ENCODE results near the gene ARHGEF10L. TPM values are rescaled to one million over a fixed set of nuclear protein-coding genes. Genes with fewer than 3 reads are reported as not detected.

ARHGEF10L gene
- total RNA-seq, 1 donor: 39.1 TPM

GRCh38 chr1:17581389-17582123 lies 42.1 kb downstream of the ARHGEF10L start:
- Histone ChIP-seq H4K20me1 (ENCODE audit: insufficient read depth, low read length) (peaks cover 15% of the 10 kb centered on the region), H3K4me1 (ENCODE audit: insufficient read depth, low read length) (peaks cover 10% of the 10 kb centered on the region)
- no peak for DNase-seq (ENCODE audit: insufficient read length, low spot score, missing footprints)

GRCh38 chr1:17582124-17582774 lies 42.8 kb downstream of the ARHGEF10L start:
- no peaks in the 10 kb centered on the region for H3K36me3 ChIP-seq (ENCODE audit: insufficient read depth, low read length)
- H3K27me3 ChIP-seq (ENCODE audit: insufficient read depth, low read length): no peaks in the 10 kb centered on the region
- no peaks in the 10 kb centered on the region for H3K9me3 ChIP-seq (ENCODE audit: low read depth, low read length)
- TF ChIP-seq CTCF (IDR thresholded peaks at IDR 0.05; ENCODE audit: extremely low read depth, low read depth, low read length): no peak
- DNase-seq (ENCODE audit: insufficient read length, low spot score, missing footprints): no peak
- H3K4me2 ChIP-seq (ENCODE audit: insufficient read depth, low read length): no peak overlapping the region
- no peak overlapping the region for H2AFZ ChIP-seq (ENCODE audit: low read length)
- peaks cover 31% of the 10 kb centered on the region for H3K79me2 ChIP-seq (ENCODE audit: insufficient read depth, low read length)
- H3K27ac ChIP-seq (ENCODE audit: low read depth, low read length): no peak overlapping the region
- peaks cover 16% of the 10 kb centered on the region for H4K20me1 ChIP-seq (ENCODE audit: insufficient read depth, low read length)
- peaks cover 17% of the 10 kb centered on the region for H3K4me1 ChIP-seq (ENCODE audit: insufficient read depth, low read length)
- H3K4me3 ChIP-seq (ENCODE audit: insufficient read depth, low read length): no peak overlapping the region

More at GRCh38 chr1:17581389-17582123, 42.1 kb downstream of the ARHGEF10L start:
- Histone ChIP-seq H3K36me3 (ENCODE audit: insufficient read depth, low read length) (no peaks in the 10 kb centered on the region), H3K9me3 (ENCODE audit: low read depth, low read length) (no peaks in the 10 kb centered on the region), H3K27me3 (ENCODE audit: insufficient read depth, low read length) (no peaks in the 10 kb centered on the region), H3K4me2 (ENCODE audit: insufficient read depth, low read length) (no peak overlapping the region), H3K79me2 (ENCODE audit: insufficient read depth, low read length) (peaks cover 35% of the 10 kb centered on the region), H2AFZ (ENCODE audit: low read length) (no peak overlapping the region), H3K27ac (ENCODE audit: low read depth, low read length) (no peak overlapping the region), H3K4me3 (ENCODE audit: insufficient read depth, low read length) (no peak overlapping the region)
- no peak for TF ChIP-seq CTCF (IDR thresholded peaks at IDR 0.05; ENCODE audit: extremely low read depth, low read depth, low read length)

- no peaks in the 10 kb centered on the region for H3K36me3 ChIP-seq (ENCODE audit: insufficient read depth, low read length)
- H3K27ac ChIP-seq (ENCODE audit: low read depth, low read length): no peak overlapping the region
- H3K4me1 ChIP-seq (ENCODE audit: insufficient read depth, low read length): peaks cover 34% of the 10 kb centered on the region
- H2AFZ ChIP-seq (ENCODE audit: low read length): no peak overlapping the region
- H3K4me2 ChIP-seq (ENCODE audit: insufficient read depth, low read length): no peak overlapping the region
- H3K9me3 ChIP-seq (ENCODE audit: low read depth, low read length): no peaks in the 10 kb centered on the region
- no peaks in the 10 kb centered on the region for H3K27me3 ChIP-seq (ENCODE audit: insufficient read depth, low read length)
- H4K20me1 ChIP-seq (ENCODE audit: insufficient read depth, low read length): peaks cover 11% of the 10 kb centered on the region
- H3K4me3 ChIP-seq (ENCODE audit: insufficient read depth, low read length): no peak overlapping the region
- H3K79me2 ChIP-seq (ENCODE audit: insufficient read depth, low read length): peaks cover 22% of the 10 kb centered on the region
- no peak for DNase-seq (ENCODE audit: insufficient read length, low spot score, missing footprints)
- no peak for TF ChIP-seq CTCF (IDR thresholded peaks at IDR 0.05; ENCODE audit: extremely low read depth, low read depth, low read length)
Measured at GRCh38 chr1:17584539-17584938, 45.0 kb downstream of the ARHGEF10L start.

- Histone ChIP-seq H3K9me3 (ENCODE audit: low read depth, low read length) (no peaks in the 10 kb centered on the region), H3K27ac (ENCODE audit: low read depth, low read length) (peak overlapping the region; percentile 80), H2AFZ (ENCODE audit: low read length) (no peak overlapping the region), H3K4me1 (ENCODE audit: insufficient read depth, low read length) (peaks cover 34% of the 10 kb centered on the region), H3K4me2 (ENCODE audit: insufficient read depth, low read length) (peak overlapping the region; percentile 69), H3K4me3 (ENCODE audit: insufficient read depth, low read length) (no peak overlapping the region), H3K36me3 (ENCODE audit: insufficient read depth, low read length) (no peaks in the 10 kb centered on the region), H3K79me2 (ENCODE audit: insufficient read depth, low read length) (peaks cover 20% of the 10 kb centered on the region), H4K20me1 (ENCODE audit: insufficient read depth, low read length) (peaks cover 19% of the 10 kb centered on the region), H3K27me3 (ENCODE audit: insufficient read depth, low read length) (no peaks in the 10 kb centered on the region)
- TF ChIP-seq CTCF (IDR thresholded peaks at IDR 0.05; ENCODE audit: extremely low read depth, low read depth, low read length): no peak
- no peak for DNase-seq (ENCODE audit: insufficient read length, low spot score, missing footprints)
Measured at GRCh38 chr1:17585266-17585987, 45.9 kb downstream of the ARHGEF10L start.
